Measurements from ENCODE around the gene WASF3.

WASF3 gene

DNA sequence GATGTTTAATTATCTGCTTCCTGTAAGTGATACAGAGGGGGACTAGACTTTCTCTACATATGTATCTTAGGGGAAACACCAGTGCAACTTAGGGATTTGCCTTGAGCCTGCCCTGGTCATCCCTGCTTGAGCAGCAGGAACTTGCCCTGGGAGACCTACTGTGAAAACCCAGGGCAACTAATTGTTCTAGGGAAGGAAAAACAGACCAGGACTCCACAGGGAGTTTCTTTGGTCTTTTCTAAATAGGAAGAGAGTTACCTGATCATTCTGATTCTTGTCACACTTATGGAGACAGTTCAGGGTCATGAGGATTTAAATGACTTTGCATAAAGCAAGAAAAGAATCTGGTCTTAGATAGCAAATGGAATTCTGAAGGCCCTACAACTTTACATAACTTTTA, 89.1 kb downstream of the WASF3 start:
- DNase-seq = no peak

DNA sequence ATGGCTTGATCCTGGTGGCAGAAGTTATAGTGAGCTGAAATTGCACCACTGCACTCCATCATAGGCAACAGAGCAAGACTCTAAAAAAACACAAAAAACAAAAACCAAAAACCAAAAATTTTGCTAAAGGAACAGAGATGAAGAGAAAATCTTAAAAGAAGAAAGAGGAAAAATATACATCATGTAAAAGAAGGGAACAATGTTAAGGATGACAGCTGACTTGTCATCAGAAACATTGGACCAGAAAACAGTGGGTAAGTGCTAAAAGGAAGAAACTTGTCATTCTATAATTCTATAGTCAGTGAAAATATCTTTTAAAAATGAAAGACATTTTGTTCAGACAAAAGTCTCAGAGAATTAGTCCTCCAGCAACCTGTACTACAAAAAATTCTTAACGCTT, 93.8 kb downstream of the WASF3 start:
- DNase-seq = no peak

DNA sequence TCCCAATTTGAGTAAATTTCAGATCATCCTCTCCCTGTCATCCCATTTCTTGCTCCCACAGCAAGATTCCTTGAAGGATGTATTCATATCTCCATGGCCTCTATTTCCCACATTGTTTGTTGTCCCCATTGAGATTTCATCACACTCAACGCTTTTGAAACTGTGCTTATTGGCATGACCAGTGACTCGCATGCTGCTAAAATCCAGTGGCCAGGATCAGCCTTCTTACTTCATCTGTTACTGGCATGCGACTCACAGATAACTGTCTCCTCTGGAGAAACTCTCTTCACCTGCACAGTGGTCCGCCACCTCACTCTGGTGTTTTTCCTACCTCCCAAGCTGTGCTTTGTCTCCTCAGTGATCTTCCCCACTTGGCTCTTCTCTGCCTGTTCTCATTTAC, 95.8 kb downstream of the WASF3 start:
- DNase-seq = no peak

DNA sequence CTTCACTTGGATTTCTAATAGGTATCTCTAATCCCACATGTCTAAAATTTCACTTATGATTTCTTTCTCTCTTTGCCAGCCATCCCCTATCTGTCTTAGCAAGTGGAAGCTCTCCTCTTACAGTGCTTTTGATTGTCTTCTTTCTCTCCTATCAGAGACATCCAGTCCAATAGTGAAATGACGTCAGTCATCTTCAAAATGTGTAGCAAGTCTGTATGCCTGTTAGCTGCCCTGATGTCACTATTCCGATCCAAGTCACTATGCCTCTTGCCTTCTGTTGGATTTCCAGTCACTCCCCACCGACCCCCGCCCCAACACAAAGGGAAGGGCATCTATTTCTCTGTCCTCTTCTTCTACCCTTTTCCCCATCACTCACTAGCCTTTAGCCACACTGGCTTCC, 96.4 kb downstream of the WASF3 start:
- DNase-seq = no peak

DNA sequence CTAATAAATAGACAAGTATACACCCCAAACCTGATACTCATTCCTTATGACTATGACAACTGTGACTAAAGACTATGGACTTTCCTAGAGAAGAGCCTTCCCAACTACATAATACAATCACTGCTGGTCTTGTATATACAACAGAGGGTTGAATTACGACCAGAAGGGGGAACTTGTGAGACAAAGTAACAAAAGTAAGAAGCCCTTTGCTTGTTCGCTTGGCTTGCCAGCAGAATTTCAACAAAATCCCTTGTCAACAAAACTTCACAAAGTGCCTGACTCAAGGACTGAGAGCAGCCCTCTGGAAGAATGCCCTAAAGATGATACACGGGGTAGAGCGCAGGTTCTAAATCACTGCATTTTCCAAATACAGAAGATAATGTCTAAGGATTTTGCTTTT, 99.4 kb downstream of the WASF3 start:
- no peak for DNase-seq

DNA sequence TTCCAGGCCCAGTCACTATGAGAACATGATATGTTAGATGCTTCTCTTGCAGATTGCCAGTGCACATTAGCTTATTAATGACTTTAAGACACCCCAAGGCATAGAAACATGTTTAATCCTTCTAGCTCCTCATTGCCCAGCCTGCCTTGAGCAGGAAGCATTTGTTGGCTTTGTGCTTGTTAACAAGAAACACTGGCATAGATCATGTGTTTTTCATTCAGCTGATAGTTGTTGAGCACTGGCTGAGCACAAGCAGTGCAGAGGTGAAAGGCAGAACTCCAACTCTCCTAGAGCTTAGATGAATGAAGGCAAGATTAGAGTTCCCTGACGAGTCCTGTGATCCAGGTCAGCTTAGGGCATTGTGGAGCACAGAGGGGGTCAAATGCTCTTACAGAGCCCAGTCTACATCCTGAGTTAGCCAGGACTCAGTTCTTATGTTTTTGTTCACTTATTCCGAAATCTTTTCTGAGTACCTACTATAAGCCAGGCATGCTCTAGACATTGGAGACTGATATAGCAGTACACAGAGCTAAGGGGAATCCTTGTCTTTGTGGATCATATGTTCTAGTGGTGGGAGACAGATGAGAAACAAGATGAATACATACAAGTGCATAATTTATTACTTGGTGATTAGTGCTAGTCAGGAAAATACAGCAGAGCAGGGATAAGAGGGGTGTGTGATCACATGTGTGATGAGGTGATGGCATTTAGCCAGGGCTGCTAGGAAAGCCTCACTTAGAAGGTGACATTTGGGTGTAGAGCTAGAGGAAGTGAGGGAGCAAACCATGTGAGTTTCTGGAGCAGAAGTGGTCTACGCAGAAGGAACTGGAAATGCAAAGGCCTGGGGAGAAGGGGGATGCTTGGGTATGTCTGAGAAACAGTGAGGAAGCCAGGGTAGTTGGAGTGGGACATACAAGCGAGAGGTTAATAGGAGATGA, 101.2 kb downstream of the WASF3 start:
- DNase-seq = no peak

DNA sequence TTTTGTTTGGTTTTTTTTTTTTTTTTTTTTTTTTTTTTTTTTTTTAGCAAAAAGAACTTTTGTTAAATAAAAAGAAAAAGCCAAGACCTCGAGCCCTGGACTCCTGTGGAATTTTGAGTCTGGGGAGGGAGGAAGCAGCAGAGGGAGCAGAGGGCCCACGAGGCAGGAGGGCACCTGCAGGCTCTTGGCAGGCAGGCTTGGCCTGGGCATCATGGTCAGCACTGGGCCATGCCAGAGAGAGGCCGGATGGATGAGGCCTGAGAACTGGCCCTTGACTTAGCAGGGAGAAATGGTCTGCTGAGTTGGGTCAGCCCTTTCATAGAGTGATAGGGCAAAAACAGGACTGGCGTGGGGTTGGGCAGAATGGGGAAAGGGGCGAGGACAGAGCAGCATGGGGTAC, 102.7 kb downstream of the WASF3 start:
- DNase-seq = no peak

DNA sequence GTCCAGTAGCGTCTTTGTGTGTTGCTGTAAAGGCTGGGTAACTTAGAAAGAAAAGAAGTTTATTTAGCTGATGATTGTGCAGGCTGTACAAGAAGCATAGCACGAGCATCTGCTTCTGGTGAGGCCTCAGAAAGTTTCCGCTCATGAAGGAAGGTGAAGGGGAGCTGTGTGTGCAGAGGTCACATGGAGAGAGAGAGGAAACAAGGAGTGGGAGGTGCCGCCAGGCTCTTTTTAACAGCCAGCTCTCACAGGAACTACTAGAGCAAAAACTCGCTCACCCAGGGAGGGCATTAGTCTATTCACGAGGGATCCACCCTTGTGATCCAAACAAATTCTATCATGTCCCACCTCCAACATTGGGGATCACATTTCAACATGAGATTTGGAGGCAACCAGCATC, 103.3 kb downstream of the WASF3 start:
- DNase-seq = no peak

DNA sequence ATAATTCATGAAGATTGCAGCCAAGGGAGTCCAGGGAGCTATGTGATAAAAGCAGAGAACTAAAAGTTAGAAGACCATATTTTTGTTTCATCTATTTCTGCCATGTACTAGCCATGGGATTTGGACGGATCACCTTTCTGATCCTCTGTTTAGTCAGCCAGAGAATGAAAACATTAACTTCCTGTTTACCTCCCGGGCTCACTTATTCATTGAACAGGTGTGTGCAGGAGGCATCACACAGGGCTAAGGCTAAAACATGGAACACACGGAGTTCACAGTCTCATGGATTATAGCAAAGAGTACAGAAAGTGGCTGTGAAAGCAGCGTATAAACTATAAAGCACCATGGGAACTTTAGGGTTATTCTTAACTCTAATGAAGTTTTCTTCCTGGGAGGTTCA, 106.3 kb downstream of the WASF3 start:
- DNase-seq = no peak

DNA sequence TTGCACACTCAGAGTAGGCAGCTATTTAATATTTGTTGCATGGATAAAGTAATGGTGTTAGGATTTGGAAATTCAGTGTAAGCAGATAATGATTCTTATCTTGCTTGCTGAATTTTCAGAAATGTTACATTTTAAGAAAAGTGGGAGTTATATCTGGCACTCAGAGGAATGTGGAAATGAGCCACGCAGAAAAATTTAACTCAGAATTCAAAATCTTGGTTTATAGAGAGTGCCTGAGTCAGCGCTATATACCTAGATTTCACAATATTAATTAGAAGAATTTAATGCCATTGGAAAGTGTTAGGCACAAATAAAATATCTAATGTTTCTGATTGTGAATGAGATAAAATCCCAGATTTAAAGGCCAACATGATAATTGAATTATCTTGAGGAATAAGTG, 106.8 kb downstream of the WASF3 start:
- DNase-seq = no peak

DNA sequence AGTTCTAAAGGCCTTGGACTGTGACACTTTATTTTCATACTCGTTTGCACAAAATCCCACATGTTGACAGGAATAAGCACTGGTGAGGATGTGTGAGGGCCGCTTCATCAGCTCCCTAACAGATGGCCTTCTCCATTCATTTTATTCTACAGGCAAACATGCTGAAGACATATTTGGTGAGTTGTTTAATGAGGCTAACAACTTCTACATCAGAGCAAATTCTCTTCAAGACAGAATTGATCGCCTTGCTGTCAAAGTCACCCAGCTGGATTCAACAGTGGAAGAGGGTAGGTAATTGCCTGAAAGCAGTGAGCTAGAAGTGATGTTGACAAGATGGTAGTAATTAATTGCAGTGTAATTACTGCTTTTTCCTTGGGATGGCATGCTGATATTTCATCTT, 107.4 kb downstream of the WASF3 start:
- no peak for DNase-seq

DNA sequence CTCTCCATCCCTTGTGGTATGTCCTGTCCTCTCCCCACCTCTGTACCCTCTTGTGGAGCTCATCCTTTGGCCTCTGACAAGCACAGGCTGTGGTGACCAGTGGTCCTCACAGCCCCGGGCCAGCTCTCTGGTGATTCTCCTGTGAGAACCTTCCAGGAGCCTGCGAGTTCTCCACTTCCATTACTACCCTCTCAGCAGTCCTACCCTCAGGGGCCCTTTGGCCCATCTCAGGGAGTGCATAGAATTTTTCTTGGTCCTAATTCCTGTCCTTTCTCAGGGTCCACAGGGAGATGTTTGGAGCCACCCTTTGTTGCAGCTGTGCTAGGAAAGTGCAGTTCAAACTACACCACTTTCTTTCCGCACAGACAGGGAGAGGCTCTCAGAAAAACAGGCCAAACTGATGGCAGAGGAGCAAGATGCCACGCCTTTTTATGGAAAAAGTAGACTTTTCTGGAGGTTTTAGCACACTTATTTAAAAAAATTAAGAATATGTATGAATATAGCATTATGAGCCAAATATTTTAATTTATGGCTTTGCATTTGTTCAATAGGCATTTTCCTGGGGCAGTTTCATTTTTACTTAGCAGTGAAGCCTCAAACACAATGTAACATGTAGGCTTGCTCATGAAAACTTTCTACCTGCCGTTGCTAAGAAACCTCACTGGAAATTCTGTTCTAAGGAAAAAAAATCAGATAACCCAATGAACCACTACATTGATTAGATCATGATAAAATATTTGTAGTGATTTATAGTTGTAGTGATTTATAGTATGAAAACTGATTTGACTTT, 111.1 kb downstream of the WASF3 start:
- no peak for DNase-seq

DNA sequence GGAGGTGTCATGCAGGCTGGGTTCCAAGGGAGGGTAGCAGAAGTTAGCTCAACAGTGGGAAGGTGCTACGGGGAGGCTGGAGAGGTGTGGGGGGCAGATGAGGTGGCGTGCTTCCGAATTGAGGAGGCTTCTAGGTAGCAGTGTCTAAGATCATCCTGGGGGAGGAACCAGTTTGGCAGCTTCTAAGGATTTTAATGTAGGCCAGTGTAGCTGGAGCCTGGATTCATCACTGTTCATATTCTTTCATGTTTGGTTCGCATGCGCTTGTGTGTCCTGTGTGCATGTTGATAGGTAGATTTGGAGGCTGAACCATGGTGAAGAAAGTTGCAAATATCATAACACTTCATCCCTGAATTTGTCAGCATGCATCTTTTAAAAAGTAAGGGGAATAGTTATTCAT, 116.4 kb downstream of the WASF3 start:
- DNase-seq = no peak

DNA sequence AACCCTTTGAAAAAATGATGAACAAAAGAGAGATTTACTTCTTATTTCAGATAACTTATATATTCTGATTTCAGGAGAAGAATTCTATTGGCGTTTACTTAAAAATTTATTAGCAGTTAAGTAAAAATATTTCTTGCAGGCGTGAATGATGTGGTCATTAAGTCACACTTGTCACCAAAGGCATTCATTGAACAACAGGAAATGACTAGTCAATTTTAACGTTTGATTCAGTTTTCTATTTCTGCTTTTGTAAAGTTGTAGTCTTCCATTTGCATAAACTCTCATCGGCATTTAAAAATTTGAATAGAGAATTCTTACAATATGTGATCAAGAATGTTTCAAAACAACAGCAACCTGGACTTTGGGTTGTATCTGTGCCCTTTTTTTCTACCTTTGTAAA, 119.7 kb downstream of the WASF3 start:
- no peak for DNase-seq

DNA sequence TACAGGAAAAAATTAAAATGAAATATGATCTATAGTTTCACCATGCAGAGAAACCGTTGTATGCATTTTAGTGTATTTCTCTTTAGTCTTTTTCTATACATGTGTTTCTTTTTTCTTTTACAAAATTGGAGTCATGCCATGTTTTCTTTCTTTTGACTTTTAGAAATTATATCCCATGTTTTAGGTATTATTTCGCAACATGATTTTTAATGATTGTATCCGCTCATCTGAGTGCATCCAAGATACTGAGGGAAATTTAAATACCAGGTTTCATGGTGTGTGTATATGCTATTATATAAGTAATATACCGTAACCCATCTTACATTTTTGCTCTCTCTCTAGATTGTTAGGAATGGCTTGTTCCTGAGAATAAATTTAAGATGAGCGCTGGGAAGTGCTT, 120.8 kb downstream of the WASF3 start:
- DNase-seq = no peak

DNA sequence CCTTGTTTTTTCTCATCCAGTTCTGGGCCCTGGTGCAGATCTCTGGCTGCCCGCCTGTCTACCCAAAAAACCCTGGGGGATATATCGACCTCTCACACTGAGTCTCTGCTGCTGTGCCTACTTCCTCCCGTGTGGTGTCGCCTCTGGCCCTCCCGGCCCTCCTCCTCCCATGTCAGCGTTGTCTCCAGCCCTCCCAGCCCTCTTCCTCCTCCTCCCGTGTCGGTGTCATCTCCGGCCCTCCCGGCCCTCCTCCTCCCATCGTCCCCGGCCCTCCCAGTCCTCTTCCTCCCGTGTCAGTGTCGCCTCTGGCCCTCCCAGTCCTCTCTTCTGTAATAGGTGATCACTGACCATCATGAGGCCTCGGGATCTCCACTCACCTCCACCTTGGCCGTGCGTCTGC, 121.3 kb downstream of the WASF3 start:
- no peak for DNase-seq

DNA sequence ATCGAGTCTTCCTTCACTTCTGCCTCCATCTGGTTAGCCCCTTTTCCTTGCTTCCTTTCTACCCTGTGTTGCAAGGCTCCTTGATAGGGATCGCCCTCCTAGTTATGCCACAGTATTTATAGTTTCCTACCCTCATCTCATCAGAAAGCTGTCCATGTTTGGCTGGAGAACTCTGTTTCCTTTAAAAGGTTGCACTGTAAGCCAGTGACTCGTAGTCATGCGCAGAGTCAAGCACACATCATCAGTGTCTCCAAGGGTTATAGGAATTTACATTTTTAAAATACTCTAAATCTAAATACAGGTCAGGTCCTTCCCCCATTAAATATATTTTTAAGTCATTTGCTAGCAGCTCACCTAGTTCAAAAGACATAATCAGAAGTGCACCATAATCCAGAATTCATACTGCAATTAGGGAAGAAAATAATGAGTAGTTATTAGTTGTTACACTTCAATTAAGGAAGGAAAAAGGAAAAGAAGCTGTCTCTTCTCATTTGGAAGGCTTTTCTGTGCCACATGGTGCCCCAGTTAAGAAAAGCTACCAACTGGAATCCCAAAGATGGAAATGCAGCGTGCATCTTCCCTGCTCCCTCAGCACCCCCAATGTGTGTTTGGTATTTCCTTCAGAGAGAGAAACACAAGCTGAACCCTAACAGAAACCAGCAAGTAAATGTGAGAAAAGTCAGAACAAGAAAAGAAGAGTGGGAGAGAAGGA, 122.1 kb downstream of the WASF3 start:
- no peak for DNase-seq

DNA sequence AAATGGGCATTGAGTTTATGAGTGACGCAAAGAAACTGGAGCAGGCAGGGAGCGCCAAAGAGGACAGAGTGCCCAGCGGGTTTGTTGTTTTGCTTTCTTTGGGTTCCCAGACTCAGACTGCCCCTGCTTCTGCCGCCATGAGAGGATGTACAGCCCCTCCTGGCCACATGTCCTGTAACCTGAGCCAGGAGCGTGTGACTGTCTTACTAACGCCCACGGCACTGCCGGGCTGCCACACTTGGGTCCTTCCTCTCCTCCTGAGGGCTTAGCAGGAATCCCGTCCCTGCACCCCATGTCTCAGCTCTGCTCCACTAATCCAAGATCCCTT, 122.6 kb downstream of the WASF3 start:
- DNase-seq = no peak

DNA sequence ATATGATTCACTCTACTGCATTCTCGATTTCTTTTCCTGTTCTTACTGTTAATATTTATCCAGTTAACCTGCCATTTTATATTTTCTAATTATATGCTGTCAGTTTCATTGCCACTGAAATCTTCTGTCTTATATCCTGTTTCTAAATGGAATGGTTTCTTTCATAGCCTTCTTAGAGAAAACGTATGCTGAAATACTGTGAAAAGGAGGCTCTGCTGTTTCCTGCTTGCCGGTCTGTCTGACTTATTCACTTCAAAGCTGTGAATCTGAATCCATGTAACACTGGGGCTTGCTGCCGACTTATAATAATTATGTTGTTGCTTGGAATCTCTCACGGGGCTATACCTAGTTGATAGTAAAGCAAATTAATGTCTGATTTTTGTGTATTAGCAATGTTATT, 123.1 kb downstream of the WASF3 start:
- no peak for DNase-seq

DNA sequence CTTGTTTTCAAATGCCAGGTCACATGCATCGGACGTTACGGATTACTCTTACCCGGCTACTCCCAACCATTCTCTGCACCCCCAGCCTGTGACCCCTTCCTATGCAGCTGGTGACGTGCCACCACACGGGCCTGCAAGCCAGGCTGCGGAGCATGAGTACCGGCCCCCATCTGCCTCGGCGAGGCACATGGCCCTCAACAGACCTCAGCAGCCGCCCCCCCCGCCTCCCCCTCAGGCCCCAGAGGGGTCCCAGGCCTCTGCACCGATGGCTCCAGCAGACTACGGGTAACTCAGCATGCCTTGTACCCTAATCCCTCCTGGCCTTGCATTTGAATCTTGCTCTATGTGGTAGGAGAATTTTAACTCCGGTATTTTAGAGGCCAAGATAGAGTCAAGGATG, 123.6 kb downstream of the WASF3 start:
- DNase-seq = no peak

DNA sequence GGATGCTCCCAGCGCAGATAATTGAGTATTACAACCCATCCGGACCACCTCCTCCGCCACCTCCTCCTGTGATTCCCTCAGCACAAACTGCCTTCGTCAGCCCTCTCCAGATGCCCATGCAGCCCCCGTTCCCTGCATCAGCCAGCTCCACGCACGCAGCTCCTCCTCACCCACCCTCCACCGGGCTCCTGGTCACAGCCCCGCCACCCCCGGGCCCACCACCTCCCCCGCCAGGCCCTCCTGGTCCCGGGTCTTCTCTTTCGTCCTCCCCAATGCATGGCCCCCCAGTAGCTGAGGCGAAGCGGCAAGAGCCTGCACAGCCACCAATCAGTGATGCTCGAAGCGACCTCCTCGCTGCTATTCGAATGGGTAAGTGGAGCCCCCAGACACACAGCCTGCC, 125.1 kb downstream of the WASF3 start:
- DNase-seq = no peak

DNA sequence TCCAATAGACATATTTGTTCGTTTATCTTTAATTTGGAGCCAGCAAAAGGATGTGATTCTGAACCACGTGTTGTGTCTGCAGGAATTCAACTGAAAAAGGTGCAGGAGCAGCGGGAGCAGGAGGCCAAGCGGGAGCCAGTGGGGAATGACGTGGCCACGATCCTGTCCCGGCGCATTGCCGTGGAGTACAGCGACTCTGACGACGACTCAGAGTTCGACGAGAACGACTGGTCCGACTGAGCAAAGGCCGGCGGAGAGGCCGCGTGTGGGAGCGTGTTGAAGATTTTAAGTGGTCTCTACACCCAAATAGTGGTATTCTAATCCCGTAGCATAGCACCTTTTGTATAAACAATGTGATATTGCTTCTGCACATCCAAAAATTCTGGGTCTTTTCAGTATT, 128.1 kb downstream of the WASF3 start:
- no peak for DNase-seq

DNA sequence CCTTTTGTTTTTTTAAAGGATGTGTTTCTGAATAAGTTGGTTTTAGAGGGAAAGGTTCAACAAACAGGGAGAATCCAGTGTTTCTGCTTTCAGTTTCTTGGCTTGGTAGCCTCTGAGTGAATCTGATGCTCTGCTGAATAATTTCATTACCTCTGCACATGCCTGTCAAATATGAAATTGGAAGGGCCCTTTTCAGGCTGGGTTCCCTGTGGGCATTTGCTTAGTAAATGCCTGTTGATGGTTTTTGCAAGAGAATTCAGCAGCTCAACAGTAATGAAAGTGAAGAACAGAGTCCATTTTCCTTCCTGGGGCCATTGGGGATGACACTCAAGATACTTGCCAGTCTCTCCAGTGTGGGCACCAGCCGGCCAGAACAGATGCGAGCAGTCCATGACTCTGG, 128.8 kb downstream of the WASF3 start:
- no peak for DNase-seq

DNA sequence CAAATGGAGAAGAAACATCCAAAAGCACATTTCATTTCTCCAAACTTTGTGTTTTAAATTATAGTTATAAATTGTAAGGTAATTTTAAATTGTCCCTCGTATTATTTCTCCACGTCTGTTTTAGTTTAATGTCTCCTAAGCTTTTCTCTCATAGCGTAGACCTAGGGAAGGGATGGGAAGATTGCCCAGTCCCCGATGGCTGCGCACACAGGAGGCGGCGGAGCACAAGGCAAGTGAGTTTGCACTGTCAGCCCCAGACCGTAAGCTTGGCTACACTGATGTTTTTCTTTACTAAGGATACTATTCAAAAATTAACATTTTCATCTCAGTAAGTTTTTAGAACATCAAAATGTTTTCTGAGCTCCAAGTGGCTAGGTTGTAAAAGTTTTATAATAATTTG, 130.8 kb downstream of the WASF3 start:
- DNase-seq = no peak

Data from activated CD8-positive, alpha-beta memory T cell treated with anti-CD3 and anti-CD28 coated beads, Interleukin-2, amount 50 U/mL, for 4 hours (primary cell).